Measurements from ENCODE around the gene RBM12. TPM values are rescaled to one million over a fixed set of nuclear protein-coding genes. Genes with fewer than 3 reads are reported as not detected.

The RBM12 gene
- total RNA-seq, 1 donor from 2014 or later = 151 TPM

GRCh38 chr20:35635652-35636051 lies 29.0 kb downstream of the RBM12 start:
- intact Hi-C loops (cut with micrococcal nuclease) = no loop called here
- peak overlapping the region; percentile 55 for H3K27ac Mint-ChIP-seq

GRCh38 chr20:35632539-35633115 lies 32.1 kb downstream of the RBM12 start:
- Mint-ChIP-seq H3K36me3 (ENCODE audit: low read depth) (peaks cover 37% of the 10 kb centered on the region), H3K4me3 (no peak overlapping the region), H3K27ac (no peak overlapping the region), H3K4me1 (peaks cover 11% of the 10 kb centered on the region), H3K27me3 (no peaks in the 10 kb centered on the region), H3K9me3 (no peaks in the 10 kb centered on the region)
- no peak for DNase-seq
- intact Hi-C loops (cut with micrococcal nuclease) = no loop called here

More at GRCh38 chr20:35635652-35636051, 29.0 kb downstream of the RBM12 start:
- peaks cover 18% of the 10 kb centered on the region for H3K4me1 Mint-ChIP-seq
- H3K4me3 Mint-ChIP-seq = no peak overlapping the region
- no peak for DNase-seq
- H3K36me3 Mint-ChIP-seq (ENCODE audit: low read depth) = peaks cover 20% of the 10 kb centered on the region
- no peaks in the 10 kb centered on the region for H3K27me3 Mint-ChIP-seq
- H3K9me3 Mint-ChIP-seq = no peaks in the 10 kb centered on the region

- Mint-ChIP-seq H3K4me1 (peaks cover 6% of the 10 kb centered on the region), H3K4me3 (no peak overlapping the region), H3K36me3 (ENCODE audit: low read depth) (peaks cover 53% of the 10 kb centered on the region), H3K27me3 (no peaks in the 10 kb centered on the region), H3K27ac (no peak overlapping the region), H3K9me3 (no peaks in the 10 kb centered on the region)
- intact Hi-C loops (cut with micrococcal nuclease) = no loop called here
- DNase-seq = no peak
Observed at GRCh38 chr20:35630636-35631035, 34.1 kb downstream of the RBM12 start.

- no peak for DNase-seq
- H3K4me3 Mint-ChIP-seq = no peak overlapping the region
- intact Hi-C loops (cut with micrococcal nuclease) = no loop called here
- H3K27me3 Mint-ChIP-seq = no peaks in the 10 kb centered on the region
- H3K27ac Mint-ChIP-seq = no peak overlapping the region
- peaks cover 56% of the 10 kb centered on the region for H3K36me3 Mint-ChIP-seq (ENCODE audit: low read depth)
- H3K9me3 Mint-ChIP-seq = no peaks in the 10 kb centered on the region
- peaks cover 2% of the 10 kb centered on the region for H3K4me1 Mint-ChIP-seq
Observed at GRCh38 chr20:35629427-35630145, 35.1 kb downstream of the RBM12 start.

GRCh38 chr20:35627121-35627520 lies 37.6 kb downstream of the RBM12 start:
- H3K27me3 Mint-ChIP-seq = no peaks in the 10 kb centered on the region
- DNase-seq = no peak
- H3K4me1 Mint-ChIP-seq = peaks cover 2% of the 10 kb centered on the region
- intact Hi-C loops (cut with micrococcal nuclease) = no loop called here
- no peaks in the 10 kb centered on the region for H3K9me3 Mint-ChIP-seq
- H3K27ac Mint-ChIP-seq = no peak overlapping the region
- peaks cover 55% of the 10 kb centered on the region for H3K36me3 Mint-ChIP-seq (ENCODE audit: low read depth)
- no peak overlapping the region for H3K4me3 Mint-ChIP-seq

GRCh38 chr20:35626386-35627001 lies 38.2 kb downstream of the RBM12 start:
- no peaks in the 10 kb centered on the region for H3K27me3 Mint-ChIP-seq
- H3K4me3 Mint-ChIP-seq = no peak overlapping the region
- peak overlapping the region; percentile 20 for H3K27ac Mint-ChIP-seq
- intact Hi-C loops (cut with micrococcal nuclease) = no loop called here
- H3K9me3 Mint-ChIP-seq = no peaks in the 10 kb centered on the region
- H3K36me3 Mint-ChIP-seq (ENCODE audit: low read depth) = peaks cover 55% of the 10 kb centered on the region
- no peak for DNase-seq
- H3K4me1 Mint-ChIP-seq = peaks cover 2% of the 10 kb centered on the region

GRCh38 chr20:35625584-35626385 lies 38.9 kb downstream of the RBM12 start:
- Mint-ChIP-seq H3K36me3 (ENCODE audit: low read depth) (peaks cover 53% of the 10 kb centered on the region), H3K27me3 (no peaks in the 10 kb centered on the region)

GRCh38 chr20:35621560-35621946 lies 43.1 kb downstream of the RBM12 start:
- intact Hi-C loops (cut with micrococcal nuclease) = no loop called here
- Mint-ChIP-seq H3K27ac (no peak overlapping the region), H3K4me1 (peaks cover 29% of the 10 kb centered on the region), H3K27me3 (no peaks in the 10 kb centered on the region), H3K9me3 (no peaks in the 10 kb centered on the region), H3K36me3 (ENCODE audit: low read depth) (peaks cover 31% of the 10 kb centered on the region), H3K4me3 (no peak overlapping the region)
- DNase-seq = no peak

More at GRCh38 chr20:35625584-35626385, 38.9 kb downstream of the RBM12 start:
- no peak for DNase-seq
- peak overlapping the region; percentile 81 for H3K27ac Mint-ChIP-seq
- no peak overlapping the region for H3K4me3 Mint-ChIP-seq
- H3K9me3 Mint-ChIP-seq = no peaks in the 10 kb centered on the region
- intact Hi-C loops (cut with micrococcal nuclease) = no loop called here
- H3K4me1 Mint-ChIP-seq = peaks cover 4% of the 10 kb centered on the region

GRCh38 chr20:35620818-35621559 lies 43.7 kb downstream of the RBM12 start:
- H3K4me3 Mint-ChIP-seq = no peak overlapping the region
- H3K36me3 Mint-ChIP-seq (ENCODE audit: low read depth) = peaks cover 26% of the 10 kb centered on the region
- H3K4me1 Mint-ChIP-seq = peaks cover 29% of the 10 kb centered on the region
- DNase-seq = no peak
- H3K27me3 Mint-ChIP-seq = no peaks in the 10 kb centered on the region
- no peak overlapping the region for H3K27ac Mint-ChIP-seq
- intact Hi-C loops (cut with micrococcal nuclease) = no loop called here
- no peaks in the 10 kb centered on the region for H3K9me3 Mint-ChIP-seq

- Mint-ChIP-seq H3K4me1 (peaks cover 30% of the 10 kb centered on the region), H3K27ac (peak overlapping the region; percentile 94), H3K36me3 (ENCODE audit: low read depth) (peaks cover 15% of the 10 kb centered on the region), H3K27me3 (no peaks in the 10 kb centered on the region), H3K4me3 (peak overlapping the region; percentile 92), H3K9me3 (no peaks in the 10 kb centered on the region)
- intact Hi-C loops (cut with micrococcal nuclease) = loop anchor here (1.0 to 10.0 kb wide), 6 partner anchors 18 to 845 kb away; partner anchors contain the start of gene PHF20
- peak; percentile 93 for DNase-seq
Observed at GRCh38 chr20:35619196-35620095, 45.3 kb downstream of the RBM12 start.

GRCh38 chr20:35618263-35619131 lies 46.2 kb downstream of the RBM12 start:
- peak; percentile 79 for DNase-seq
- Mint-ChIP-seq H3K9me3 (no peaks in the 10 kb centered on the region), H3K4me3 (peak overlapping the region; percentile 92), H3K4me1 (peaks cover 30% of the 10 kb centered on the region), H3K36me3 (ENCODE audit: low read depth) (peaks cover 15% of the 10 kb centered on the region), H3K27ac (peak overlapping the region; percentile 95), H3K27me3 (peaks cover 4% of the 10 kb centered on the region)
- intact Hi-C loops (cut with micrococcal nuclease) = loop anchor here (1.0 to 10.0 kb wide), 6 partner anchors 17 to 846 kb away; partner anchors contain the start of gene PHF20
